HEK293 (cell line): ENCODE results near the gene VPS50.
"Not testable (repeated sequence)": the region's sequence is repeated elsewhere in the genome, so short reads cannot be mapped to it uniquely, and the experiment has no call there.

ENCODE experiments used
- CTCF ChIA-PET: fragments of 350-600 bp; formaldehyde crosslinking; extraction: SDS; loops from one replicate; lab custom pipeline; 2021; ENCODE audit warnings: antibody characterized with exemption; lab: Yijun Ruan, JAX
- POLR2A ChIA-PET: fragments of 300-600 bp; formaldehyde crosslinking; extraction: SDS; loops from one replicate; lab custom pipeline; 2020; ENCODE audit warnings: antibody characterized with exemption, inconsistent platforms; lab: Yijun Ruan, JAX
- H3K27ac ChIP-seq: fragments of 200-500 bp; sonication (Bioruptor generic); 2 replicates; pipeline ENCODE4 v1.5.1; 2014; ENCODE audit warnings: low read depth, low read length, control low read depth, inconsistent platforms; ENCODE audit errors: extremely low read depth
- H3K36me3 ChIP-seq, 2 experiments: fragments of 200-500 bp in 1 of 2; sonication (Bioruptor generic) in 1 of 2; 1 replicate in 1 of 2; 2 replicates in 1 of 2; pipeline ENCODE4 v1.5.1; 2014 to 2017; ENCODE audit warnings: inconsistent platforms in 2 of 2, low read length in 2 of 2; ENCODE audit not compliant: control insufficient read depth in 2 of 2, insufficient read depth in 1 of 2
- H3K4me1 ChIP-seq: fragments of 200-500 bp; sonication (Bioruptor generic); 2 replicates; pipeline ENCODE4 v1.5.1; 2014; ENCODE audit warnings: mild to moderate bottlenecking, low read length, inconsistent platforms; ENCODE audit not compliant: control insufficient read depth, insufficient read depth
- H3K4me3 ChIP-seq: 2 replicates; pipeline ENCODE4 v1.5.1; 2011; ENCODE audit warnings: low read depth, mild to moderate bottlenecking, control low read depth, low read length, moderate library complexity
- H3K9me3 ChIP-seq: fragments of 200-500 bp; sonication (Bioruptor generic); 2 replicates; pipeline ENCODE4 v1.5.1; 2014; ENCODE audit warnings: low read depth, low read length, inconsistent platforms; ENCODE audit not compliant: control insufficient read depth, insufficient read depth
- AEBP2 ChIP-seq: fragments of 450-650 bp; formaldehyde crosslinking; IDR thresholded peaks from 2 replicates; pipeline ENCODE4 v1.5.1; 2016; ENCODE audit warnings: missing biosample characterization, missing genetic modification characterization, borderline replicate concordance
- ELK4 ChIP-seq: IDR thresholded peaks from 2 replicates; pipeline ENCODE4 v1.6.1; 2011; ENCODE audit warnings: mild to moderate bottlenecking, low read depth, low read length, borderline replicate concordance
- GFI1B ChIP-seq: fragments of 450-650 bp; formaldehyde crosslinking; IDR thresholded peaks from 2 replicates; pipeline ENCODE4 v1.5.1; 2016; ENCODE audit warnings: missing biosample characterization, missing genetic modification characterization
- KLF10 ChIP-seq: fragments of 450-650 bp; IDR thresholded peaks from 2 replicates; pipeline ENCODE4 v1.5.1; 2018; ENCODE audit warnings: missing biosample characterization, mild to moderate bottlenecking, missing genetic modification characterization
- ZBTB20 ChIP-seq: fragments of 450-650 bp; formaldehyde crosslinking; IDR thresholded peaks from 2 replicates; pipeline ENCODE4 v1.5.1; 2016; ENCODE audit warnings: missing biosample characterization, missing genetic modification characterization
- ZBTB48 ChIP-seq: fragments of 450-650 bp; formaldehyde crosslinking; IDR thresholded peaks from 2 replicates; pipeline ENCODE4 v1.5.1; 2016; ENCODE audit warnings: missing biosample characterization, missing genetic modification characterization
- ZIC2 ChIP-seq: fragments of 450-650 bp; formaldehyde crosslinking; IDR thresholded peaks from 2 replicates; pipeline ENCODE4 v1.5.1; 2016; ENCODE audit warnings: missing biosample characterization, missing genetic modification characterization
- ZNF169 ChIP-seq: fragments of 450-650 bp; formaldehyde crosslinking; IDR thresholded peaks from 2 replicates; pipeline ENCODE4 v1.5.1; 2016; ENCODE audit warnings: missing biosample characterization, missing genetic modification characterization
- ZNF37A ChIP-seq: fragments of 450-650 bp; IDR thresholded peaks from 2 replicates; pipeline ENCODE4 v1.5.1; 2018; ENCODE audit warnings: missing biosample characterization, missing genetic modification characterization
- ZNF416 ChIP-seq: fragments of 450-650 bp; formaldehyde crosslinking; IDR thresholded peaks from 2 replicates; pipeline ENCODE4 v1.5.1; 2016; ENCODE audit warnings: missing biosample characterization, missing genetic modification characterization
- ZNF426 ChIP-seq: fragments of 450-650 bp; formaldehyde crosslinking; IDR thresholded peaks from 2 replicates; pipeline ENCODE4 v1.5.1; 2017; ENCODE audit warnings: missing biosample characterization, missing genetic modification characterization, mild to moderate bottlenecking, inconsistent platforms, moderate library complexity
- ZNF433 ChIP-seq: fragments of 450-650 bp; formaldehyde crosslinking; IDR thresholded peaks from 2 replicates; pipeline ENCODE4 v1.5.1; 2016; ENCODE audit warnings: missing biosample characterization, missing genetic modification characterization, low read depth
- ZNF521 ChIP-seq: fragments of 450-650 bp; formaldehyde crosslinking; IDR thresholded peaks from 2 replicates; pipeline ENCODE4 v1.5.1; 2017; ENCODE audit warnings: missing biosample characterization, mild to moderate bottlenecking, missing genetic modification characterization
- ZNF571 ChIP-seq: fragments of 450-650 bp; formaldehyde crosslinking; IDR thresholded peaks from 2 replicates; pipeline ENCODE4 v1.5.0; 2017; ENCODE audit warnings: missing biosample characterization, missing genetic modification characterization
- ZNF610 ChIP-seq: fragments of 450-650 bp; formaldehyde crosslinking; IDR thresholded peaks from 2 replicates; pipeline ENCODE4 v1.5.1; 2016; ENCODE audit warnings: missing biosample characterization, missing genetic modification characterization, borderline replicate concordance
- ZNF677 ChIP-seq: fragments of 450-650 bp; IDR thresholded peaks from 2 replicates; pipeline ENCODE4 v1.5.0; 2018; ENCODE audit warnings: missing biosample characterization, mild to moderate bottlenecking, missing genetic modification characterization, moderate library complexity
- ZNF76 ChIP-seq: fragments of 450-650 bp; formaldehyde crosslinking; IDR thresholded peaks from 2 replicates; pipeline ENCODE4; 2016; ENCODE audit warnings: low read depth, missing biosample characterization, missing genetic modification characterization, borderline replicate concordance
- ZSCAN16 ChIP-seq: fragments of 450-650 bp; formaldehyde crosslinking; IDR thresholded peaks from 2 replicates; pipeline ENCODE4 v1.5.1; 2016; ENCODE audit warnings: missing biosample characterization, missing genetic modification characterization
- TF ChIP-seq, protein P1 (sequence below): fragments of 450-650 bp; formaldehyde crosslinking; IDR thresholded peaks from 2 replicates; pipeline ENCODE4 v1.5.1; 2016; ENCODE audit warnings: missing biosample characterization, missing genetic modification characterization
- TF ChIP-seq, protein P2 (sequence below): fragments of 450-650 bp; IDR thresholded peaks from 2 replicates; pipeline ENCODE4 v1.5.1; 2018; ENCODE audit warnings: missing biosample characterization, mild to moderate bottlenecking, missing genetic modification characterization

Gene VPS50

GRCh38 chr7:93316730-93317129, 84.6 kb downstream of the VPS50 start:
- Histone ChIP-seq H3K9me3 (no peaks in the 10 kb centered on the region), H3K4me3 (no peak overlapping the region), H3K27ac (no peak overlapping the region), H3K4me1 (no peaks in the 10 kb centered on the region), H3K36me3 (peaks cover 0 to 5% of the 10 kb centered on the region in 2 experiments; a peak in 2 of 3 replicates)
- TF ChIP-seq ZNF76 (tag by site-specific recombination): no peak
- TF ChIP-seq ZSCAN16: no peak
- no peak for TF ChIP-seq ZNF433 (tag by site-specific recombination)
- POLR2A ChIA-PET: no interaction called here
- CTCF ChIA-PET: no interaction called here

GRCh38 chr7:93320887-93321286, 88.7 kb downstream of the VPS50 start:
- no peaks in the 10 kb centered on the region for H3K9me3 ChIP-seq
- TF ChIP-seq, protein P1, sequence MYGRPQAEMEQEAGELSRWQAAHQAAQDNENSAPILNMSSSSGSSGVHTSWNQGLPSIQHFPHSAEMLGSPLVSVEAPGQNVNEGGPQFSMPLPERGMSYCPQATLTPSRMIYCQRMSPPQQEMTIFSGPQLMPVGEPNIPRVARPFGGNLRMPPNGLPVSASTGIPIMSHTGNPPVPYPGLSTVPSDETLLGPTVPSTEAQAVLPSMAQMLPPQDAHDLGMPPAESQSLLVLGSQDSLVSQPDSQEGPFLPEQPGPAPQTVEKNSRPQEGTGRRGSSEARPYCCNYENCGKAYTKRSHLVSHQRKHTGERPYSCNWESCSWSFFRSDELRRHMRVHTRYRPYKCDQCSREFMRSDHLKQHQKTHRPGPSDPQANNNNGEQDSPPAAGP (tag by site-specific recombination): no peak
- TF ChIP-seq ZNF610 (tag by site-specific recombination) (no peak), GFI1B (tag by site-specific recombination) (no peak), ZNF416 (tag by site-specific recombination) (no peak)
- TF ChIP-seq, all 188 proteins: peak for 0
- no peak overlapping the region for H3K4me3 ChIP-seq
- CTCF ChIA-PET: no interaction called here
- H3K36me3 ChIP-seq: no peaks in the 10 kb centered on the region; a peak in 1 of 3 replicates
- H3K4me1 ChIP-seq: no peaks in the 10 kb centered on the region
- POLR2A ChIA-PET: no interaction called here
- H3K27ac ChIP-seq: no peak overlapping the region

DNA sequence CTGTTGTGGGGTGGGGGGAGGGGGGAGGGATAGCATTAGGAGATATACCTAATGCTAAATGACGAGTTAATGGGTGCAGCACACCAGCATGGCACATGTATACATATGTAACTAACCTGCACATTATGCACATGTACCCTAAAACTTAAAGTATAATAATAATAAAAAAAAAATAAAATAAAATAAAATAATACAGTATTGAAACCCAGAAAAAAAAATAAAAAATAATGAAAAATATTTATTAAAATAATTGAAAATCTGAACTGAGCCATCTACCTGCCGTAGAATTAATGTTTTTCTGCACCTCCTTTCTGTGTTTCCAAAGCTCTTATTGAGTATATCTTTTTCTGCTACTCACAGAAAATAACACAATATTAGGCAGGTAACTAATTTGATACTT, 94.1 kb downstream of the VPS50 start:
- H3K27ac ChIP-seq, H3K9me3 ChIP-seq, H3K4me3 ChIP-seq, CTCF ChIA-PET, H3K36me3 ChIP-seq, H3K4me1 ChIP-seq, POLR2A ChIA-PET: not testable (repeated sequence)

- no peak overlapping the region for H3K27ac ChIP-seq
- POLR2A ChIA-PET: no interaction called here
- no peak for TF ChIP-seq ZIC2
- no peak for TF ChIP-seq ZNF571 (tag by site-specific recombination)
- no peak for TF ChIP-seq ZNF521 (tag by site-specific recombination)
- no peak for TF ChIP-seq ZNF169 (tag by site-specific recombination)
- TF ChIP-seq ZNF37A (tag by site-specific recombination): no peak
- no peak for TF ChIP-seq KLF10 (tag by site-specific recombination)
- no peak for TF ChIP-seq ZBTB48 (tag by site-specific recombination)
- TF ChIP-seq ELK4: no peak
- TF ChIP-seq ZNF426 (tag by site-specific recombination): no peak
- no peak for TF ChIP-seq AEBP2
- TF ChIP-seq ZBTB20: no peak
- no peak for TF ChIP-seq ZNF677
- TF ChIP-seq, protein P2, sequence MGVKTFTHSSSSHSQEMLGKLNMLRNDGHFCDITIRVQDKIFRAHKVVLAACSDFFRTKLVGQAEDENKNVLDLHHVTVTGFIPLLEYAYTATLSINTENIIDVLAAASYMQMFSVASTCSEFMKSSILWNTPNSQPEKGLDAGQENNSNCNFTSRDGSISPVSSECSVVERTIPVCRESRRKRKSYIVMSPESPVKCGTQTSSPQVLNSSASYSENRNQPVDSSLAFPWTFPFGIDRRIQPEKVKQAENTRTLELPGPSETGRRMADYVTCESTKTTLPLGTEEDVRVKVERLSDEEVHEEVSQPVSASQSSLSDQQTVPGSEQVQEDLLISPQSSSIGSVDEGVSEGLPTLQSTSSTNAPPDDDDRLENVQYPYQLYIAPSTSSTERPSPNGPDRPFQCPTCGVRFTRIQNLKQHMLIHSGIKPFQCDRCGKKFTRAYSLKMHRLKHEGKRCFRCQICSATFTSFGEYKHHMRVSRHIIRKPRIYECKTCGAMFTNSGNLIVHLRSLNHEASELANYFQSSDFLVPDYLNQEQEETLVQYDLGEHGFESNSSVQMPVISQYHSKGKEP (tag by site-specific recombination): no peak
Observed at GRCh38 chr7:93327006-93327633, 95.0 kb downstream of the VPS50 start.

More at GRCh38 chr7:93327006-93327633, 95.0 kb downstream of the VPS50 start:
- H3K36me3 ChIP-seq: no peaks in the 10 kb centered on the region
- H3K4me1 ChIP-seq: no peaks in the 10 kb centered on the region
- CTCF ChIA-PET: interaction anchor here (0.6 kb wide), 1 partner anchor 1064 kb away, joined by 3 read pairs; no protein-coding TSS in a partner anchor
- no peak overlapping the region for H3K4me3 ChIP-seq
- H3K9me3 ChIP-seq: no peaks in the 10 kb centered on the region
